ENCODE results near the gene TFDP1.

Gene TFDP1

GRCh38 chr13:113584205-113584869, at the start of gene TFDP1:
Gene TFDP1 (plus strand): TSS chr13:113584753. CDS start chr13:113585838, 1,085 bp downstream.
- peak; percentile 99 for DNase-seq

GRCh38 chr13:113535381-113535781, 49.2 kb upstream of the TFDP1 start:
- DNase-seq, result peak; percentile 60

GRCh38 chr13:113536461-113537110, 48.0 kb upstream of the TFDP1 start:
- no peak for DNase-seq

- no peak for DNase-seq
Observed at GRCh38 chr13:113537205-113537604, 47.3 kb upstream of the TFDP1 start.

GRCh38 chr13:113537909-113538688, 46.5 kb upstream of the TFDP1 start:
- no peak for DNase-seq

- DNase-seq, result no peak
Observed at GRCh38 chr13:113538689-113539058, 45.9 kb upstream of the TFDP1 start.

GRCh38 chr13:113539176-113539575, 45.4 kb upstream of the TFDP1 start:
- no peak for DNase-seq

- no peak for DNase-seq
Observed at GRCh38 chr13:113539822-113540221, 44.7 kb upstream of the TFDP1 start.

GRCh38 chr13:113540523-113540922, 44.0 kb upstream of the TFDP1 start:
- no peak for DNase-seq

- DNase-seq, result no peak
Observed at GRCh38 chr13:113542751-113543424, 41.7 kb upstream of the TFDP1 start.

GRCh38 chr13:113544071-113544891, 40.3 kb upstream of the TFDP1 start:
- peak; percentile 31 for DNase-seq

GRCh38 chr13:113544896-113545295, 39.7 kb upstream of the TFDP1 start:
- no peak for DNase-seq

GRCh38 chr13:113545455-113545930, 39.1 kb upstream of the TFDP1 start:
- DNase-seq, result no peak

- DNase-seq, result no peak
Observed at GRCh38 chr13:113545931-113546516, 38.5 kb upstream of the TFDP1 start.

GRCh38 chr13:113546571-113547237, 37.8 kb upstream of the TFDP1 start:
- no peak for DNase-seq

GRCh38 chr13:113547238-113547971, 37.1 kb upstream of the TFDP1 start:
- DNase-seq, result no peak

- DNase-seq, result no peak
Observed at GRCh38 chr13:113548171-113548641, 36.3 kb upstream of the TFDP1 start.

GRCh38 chr13:113548778-113549621, 35.6 kb upstream of the TFDP1 start:
- no peak for DNase-seq

GRCh38 chr13:113550453-113550852, 34.1 kb upstream of the TFDP1 start:
- peak; percentile 54 for DNase-seq
